K562 (cell line): ENCODE data around the gene ENDOG. TPM values are rescaled to one million over a fixed set of nuclear protein-coding genes. Genes with fewer than 3 reads are reported as not detected.

Source experiments
- BRF1 ChIP-seq: IDR thresholded peaks from 3 replicates; pipeline ENCODE4 v1.6.1; 2011; ENCODE audit warnings: borderline replicate concordance, mild to moderate bottlenecking; ENCODE audit not compliant: insufficient read length; ENCODE audit errors: extremely low read depth
- CREBBP ChIP-seq: IDR thresholded peaks from one replicate; pipeline ENCODE4 v1.6.1; 2012; ENCODE audit warnings: low read depth, mild to moderate bottlenecking, control low read depth, inconsistent platforms, low read length
- KAT8 ChIP-seq: fragments of 450-650 bp; IDR thresholded peaks from 2 replicates; pipeline ENCODE4 v1.6.1; 2016; ENCODE audit warnings: low read depth, mild to moderate bottlenecking
- NKRF ChIP-seq: fragments of 450-650 bp; IDR thresholded peaks from 2 replicates; pipeline ENCODE4 v1.6.1; 2016; ENCODE audit warnings: borderline replicate concordance
- NR2F6 ChIP-seq: fragments of 450-650 bp; formaldehyde crosslinking; IDR thresholded peaks from 2 replicates; pipeline ENCODE4 v1.4.0; 2020; ENCODE audit warnings: mild to moderate bottlenecking
- RBM15 ChIP-seq: fragments of 200-400 bp; formaldehyde crosslinking; IDR thresholded peaks from 2 replicates; pipeline ENCODE4 v1.6.1; 2018; ENCODE audit warnings: mild to moderate bottlenecking, low read length, moderate library complexity; ENCODE audit not compliant: insufficient read depth
- SPI1 ChIP-seq: IDR thresholded peaks from 2 replicates; pipeline ENCODE4 v1.6.1; 2011; ENCODE audit warnings: low read depth, low read length, control low read depth, borderline replicate concordance
- SRF ChIP-seq, 2 experiments: fragments of 250-450, 450-650 bp in 1 of 2; sonication (Bioruptor Pico) in 1 of 2; sonication (generic) in 1 of 2; formaldehyde crosslinking; IDR thresholded peaks; 2 replicates each; pipeline versions ENCODE4 v1.5.0 to v1.5.1; 2020 to 2022; ENCODE audit warnings: mild to moderate bottlenecking in 1 of 2, missing genetic modification reagents in 1 of 2
- STAT6 ChIP-seq: sonication (generic); formaldehyde crosslinking; IDR thresholded peaks from 2 replicates; pipeline ENCODE4 v1.8.1; 2023; ENCODE audit warnings: mild to moderate bottlenecking, missing genetic modification reagents
- ZBTB17 ChIP-seq: fragments of 450-650 bp; formaldehyde crosslinking; IDR thresholded peaks from 2 replicates; pipeline ENCODE4 v1.4.0; 2020; ENCODE audit warnings: mild to moderate bottlenecking
- ZBTB8A ChIP-seq: fragments of 450-650 bp; IDR thresholded peaks from 2 replicates; pipeline ENCODE4 v1.6.1; 2018; ENCODE audit warnings: mild to moderate bottlenecking, moderate library complexity; ENCODE audit not compliant: partially characterized antibody
- ZNF3 ChIP-seq: fragments of 250-450 bp; sonication (Bioruptor Pico); IDR thresholded peaks from 2 replicates; pipeline ENCODE4 v1.5.0; 2021; ENCODE audit warnings: mild to moderate bottlenecking, moderate library complexity
- ZNF318 ChIP-seq, 2 experiments: fragments of 450-650 bp; IDR thresholded peaks; 2 replicates each; pipeline ENCODE4 v1.6.1; 2016; ENCODE audit warnings: mild to moderate bottlenecking in 2 of 2, borderline replicate concordance in 1 of 2, low read depth in 1 of 2, moderate library complexity in 1 of 2
- ZNF583 ChIP-seq: fragments of 250-450 bp; sonication (Bioruptor Pico); IDR thresholded peaks from 2 replicates; pipeline ENCODE4 v1.4.0; 2020
- polyA plus RNA-seq, 8 experiments: library from polyadenylated mRNA; depleted of rRNA in 4 of 8; stranded (reverse) in 5 of 8; unstranded in 3 of 8; fragments of >200 nt; fragmentation: Nextera tagmentation in 2 of 8; fragmentation: Illumina TruSeq in 1 of 8; extraction: Ambion mirVana in 2 of 8; extraction: Trizol in 1 of 8; gene quantifications; 2 replicates each; pipeline versions ENCODE4 v1.2.1 to v1.2.3, GENCODE V29; 2011 to 2014; ENCODE audit warnings: inconsistent platforms in 1 of 8, missing spikeins in 1 of 8
- total RNA-seq, 7 experiments: library from RNA; depleted of rRNA in 6 of 7; stranded (reverse); fragments of >200 nt in 6 of 7; fragmentation: Illumina TruSeq in 2 of 7; extraction: Trizol in 2 of 7; gene quantifications; 2 replicates each; pipeline versions ENCODE4 v1.2.1 to v1.2.3, GENCODE V29; 2011 to 2021; ENCODE audit warnings: low replicate concordance in 1 of 7

The ENDOG gene
- total and polyA plus RNA-seq, 9 of the 15 experiments (the other 6 are each of a cell fraction or from before 2014, with no cell fraction given) = 1.2 to 91.0 (median 25.5) TPM

- TF ChIP-seq ZNF318 (IDR thresholded peaks at IDR 0.05; ENCODE audit: borderline replicate concordance in 1 of 2, low read depth in 1 of 2) (no peak), NKRF (no peak; the same call in 1 of the 2 replicates), KAT8 (no peak), SPI1 (0 out of 2 replicates have a peak, but pooled peaks have one; percentile 5), NR2F6 (0 out of 2 replicates have a peak, but pooled peaks have one; percentile 5), ZBTB8A (no peak), ZNF583 (0 out of 2 replicates have a peak, but pooled peaks have one; percentile 57), ZBTB17 (0 out of 2 replicates have a peak, but pooled peaks have one; percentile 62), ZNF3 (CRISPR knock-in tag) (no peak), CREBBP (no peak), RBM15 (no peak), BRF1 (no peak), STAT6 (CRISPR knock-in tag) (no peak), SRF (CRISPR knock-in tag; IDR thresholded peaks at IDR 0.05) (peak in 1 of 2 experiments; percentile 54; a peak in 2 of 4 replicates)
Observed at GRCh38 chr9:128771745-128772519, 46.4 kb upstream of the ENDOG start, which contains the start of gene ZER1 (continued).
